Adrenal gland (tissue), 5 donors: Measurements from ENCODE around the gene PPP1R15A.

Experiments used
- CTCF ChIP-seq, 6 experiments: fragments of 450-650 bp in 4 of 6; fragments of 200-600 bp in 2 of 6; sonication (generic) in 1 of 6; IDR thresholded peaks; 1 replicate in 5 of 6; 2 replicates in 1 of 6; pipeline versions ENCODE4 v1.5.1 to v1.8.0; 2016 to 2021; ENCODE audit warnings: antibody characterized with exemption in 6 of 6, mild to moderate bottlenecking in 2 of 6, moderate library complexity in 1 of 6
- POLR2A ChIP-seq, 2 donors: fragments of 450-650 bp; IDR thresholded peaks; one replicate each; pipeline ENCODE4 v1.6.1; 2017; ENCODE audit warnings: antibody characterized with exemption in 2 of 2, mild to moderate bottlenecking in 2 of 2, moderate library complexity in 1 of 2
- donor health status: DM: no; HTN: no; CAD: no.

GRCh38 chr19:48906324-48906723 lies 34.1 kb downstream of the PPP1R15A start:
- no peak for TF ChIP-seq CTCF (IDR thresholded peaks at IDR 0.05)
- TF ChIP-seq POLR2A (IDR thresholded peaks at IDR 0.05) = no peak
